ENCODE measurements around the gene SDF4. TPM values are rescaled to one million over a fixed set of nuclear protein-coding genes. Genes with fewer than 3 reads are reported as not detected.
"Not testable (repeated sequence)": the region's sequence is repeated elsewhere in the genome, so short reads cannot be mapped to it uniquely, and the experiment has no call there.

Gene SDF4
- total RNA-seq, 2 donors from 2014 or later = 120 to 128 TPM

DNA sequence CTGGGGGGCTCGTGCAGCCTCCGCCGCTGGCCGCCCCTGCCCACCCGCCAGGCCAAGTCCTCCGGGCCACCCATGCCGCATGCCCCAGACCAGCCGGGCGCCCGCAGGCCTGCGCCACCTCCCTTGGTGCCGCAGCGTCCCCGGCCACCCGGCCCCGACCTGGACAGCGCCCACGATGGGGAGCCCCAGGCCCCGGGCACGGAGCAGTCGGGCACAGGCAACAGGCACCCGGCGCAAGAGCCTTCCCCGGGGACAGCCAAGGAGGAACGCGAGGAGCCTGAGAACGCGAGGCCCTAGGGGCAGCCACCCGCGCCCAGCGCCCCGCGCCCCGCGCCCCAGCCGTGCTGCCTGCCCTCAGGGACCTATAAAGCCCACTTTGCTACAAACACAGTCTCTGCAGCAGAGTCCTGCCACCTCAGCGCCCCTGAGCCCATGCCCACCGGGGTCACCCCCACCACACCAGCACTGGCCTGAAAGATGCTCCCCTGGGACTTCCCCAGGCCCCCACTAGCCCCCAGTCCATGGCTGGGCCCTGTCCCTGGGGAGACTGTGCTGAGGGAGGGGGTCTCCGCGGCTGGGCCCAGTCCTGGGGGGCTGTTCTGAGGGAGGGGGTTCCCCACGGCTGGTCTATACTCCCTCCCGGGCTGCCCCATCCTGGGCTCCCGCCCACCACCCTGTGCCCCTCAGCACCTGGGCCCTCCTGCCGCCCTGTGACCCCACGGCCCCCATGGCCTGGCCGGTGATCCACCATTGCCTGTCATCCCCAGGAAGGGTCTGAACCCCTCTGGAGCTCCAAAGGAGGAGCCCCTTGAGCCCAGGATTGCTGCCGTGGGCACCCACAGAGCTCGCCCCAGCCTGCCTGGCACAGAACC, 34.0 kb downstream of the SDF4 start:
- H3K4me1 ChIP-seq = peaks cover 0 to 11% of the 10 kb centered on the region in 2 donors
- DNase-seq (ENCODE audit: low spot score) = no peak
- TF ChIP-seq, protein P1, sequence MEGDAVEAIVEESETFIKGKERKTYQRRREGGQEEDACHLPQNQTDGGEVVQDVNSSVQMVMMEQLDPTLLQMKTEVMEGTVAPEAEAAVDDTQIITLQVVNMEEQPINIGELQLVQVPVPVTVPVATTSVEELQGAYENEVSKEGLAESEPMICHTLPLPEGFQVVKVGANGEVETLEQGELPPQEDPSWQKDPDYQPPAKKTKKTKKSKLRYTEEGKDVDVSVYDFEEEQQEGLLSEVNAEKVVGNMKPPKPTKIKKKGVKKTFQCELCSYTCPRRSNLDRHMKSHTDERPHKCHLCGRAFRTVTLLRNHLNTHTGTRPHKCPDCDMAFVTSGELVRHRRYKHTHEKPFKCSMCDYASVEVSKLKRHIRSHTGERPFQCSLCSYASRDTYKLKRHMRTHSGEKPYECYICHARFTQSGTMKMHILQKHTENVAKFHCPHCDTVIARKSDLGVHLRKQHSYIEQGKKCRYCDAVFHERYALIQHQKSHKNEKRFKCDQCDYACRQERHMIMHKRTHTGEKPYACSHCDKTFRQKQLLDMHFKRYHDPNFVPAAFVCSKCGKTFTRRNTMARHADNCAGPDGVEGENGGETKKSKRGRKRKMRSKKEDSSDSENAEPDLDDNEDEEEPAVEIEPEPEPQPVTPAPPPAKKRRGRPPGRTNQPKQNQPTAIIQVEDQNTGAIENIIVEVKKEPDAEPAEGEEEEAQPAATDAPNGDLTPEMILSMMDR (IDR thresholded peaks at IDR 0.05) = no peak

DNA sequence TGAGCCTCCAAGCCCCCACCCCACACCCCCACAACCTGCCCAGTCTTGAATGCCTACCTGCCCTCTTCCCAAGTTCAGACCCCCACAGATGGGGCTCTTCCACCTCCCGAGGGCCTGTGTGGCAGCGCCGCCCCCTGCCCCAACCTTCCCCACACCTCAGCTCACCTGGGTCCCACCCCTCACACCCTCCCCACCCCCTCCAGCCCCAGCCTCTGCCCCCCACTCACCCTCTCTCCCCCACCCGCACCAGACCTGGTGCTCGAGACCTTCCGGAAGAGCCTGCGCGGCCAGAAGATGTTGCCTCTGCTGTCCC, 34.7 kb downstream of the SDF4 start:
- H3K27me3 ChIP-seq = no peaks in the 10 kb centered on the region
- DNase-seq (ENCODE audit: low spot score) = no peak
- TF ChIP-seq, protein P1 (IDR thresholded peaks at IDR 0.05) = no peak
- H3K4me1 ChIP-seq = peaks cover 0 to 11% of the 10 kb centered on the region in 2 donors
- H3K9me3 ChIP-seq = peaks cover 0 to 7% of the 10 kb centered on the region in 2 donors
- H3K4me3 ChIP-seq = no peak overlapping the region
- no peak overlapping the region for H3K27ac ChIP-seq
- no peaks in the 10 kb centered on the region for H3K36me3 ChIP-seq

More for the DNA sequence above, 34.0 kb downstream of the SDF4 start:
- Histone ChIP-seq H3K4me3 (no peak overlapping the region), H3K36me3 (no peaks in the 10 kb centered on the region), H3K9me3 (peaks cover 0 to 7% of the 10 kb centered on the region in 2 donors), H3K27ac (no peak overlapping the region), H3K27me3 (no peaks in the 10 kb centered on the region)

DNA sequence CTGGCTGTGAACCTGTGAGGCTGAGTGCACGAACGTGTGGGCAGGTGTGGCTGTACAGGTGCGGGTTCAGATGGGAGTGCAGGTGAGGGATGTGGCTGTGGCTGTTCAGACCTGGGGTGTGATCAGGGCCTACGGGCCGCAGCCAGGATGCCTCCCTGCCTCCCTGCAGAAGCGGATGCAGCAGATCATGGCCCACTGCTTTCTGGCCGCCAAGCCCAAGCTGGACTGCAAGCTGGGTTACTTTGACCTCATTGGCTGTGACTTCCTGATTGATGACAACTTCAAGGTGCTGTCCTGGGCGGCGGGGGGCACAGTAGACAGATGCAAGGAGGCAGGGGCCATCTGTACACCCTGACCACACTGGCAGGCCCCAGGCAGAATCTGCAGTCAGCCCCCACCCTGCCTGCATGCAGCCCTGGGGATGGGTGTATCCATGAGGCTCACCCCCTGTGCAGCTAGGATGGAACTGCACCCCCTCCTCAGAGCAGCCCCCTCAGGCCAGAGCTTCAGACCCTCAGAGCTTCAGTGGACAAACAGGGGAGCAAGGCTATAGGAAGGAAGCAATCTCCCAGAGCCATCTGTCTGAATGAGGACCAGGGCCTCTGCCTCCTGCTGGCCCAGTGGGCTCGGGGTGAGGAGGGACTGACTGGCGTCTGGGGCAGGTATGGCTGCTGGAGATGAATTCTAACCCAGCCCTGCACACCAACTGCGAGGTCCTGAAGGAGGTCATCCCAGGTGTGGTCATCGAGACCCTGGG, 35.2 kb downstream of the SDF4 start:
- Histone ChIP-seq H3K27me3 (no peaks in the 10 kb centered on the region), H3K4me3 (no peak overlapping the region), H3K36me3 (no peaks in the 10 kb centered on the region), H3K9me3 (peaks cover 0 to 7% of the 10 kb centered on the region in 2 donors), H3K4me1 (peaks cover 0 to 11% of the 10 kb centered on the region in 2 donors), H3K27ac (no peak overlapping the region)
- TF ChIP-seq, protein P1 (IDR thresholded peaks at IDR 0.05) = no peak
- DNase-seq (ENCODE audit: low spot score) = no peak

- not testable (repeated sequence) for H3K4me1 ChIP-seq; H3K27me3 ChIP-seq; H3K4me3 ChIP-seq; H3K36me3 ChIP-seq; DNase-seq (ENCODE audit: low spot score); H3K27ac ChIP-seq; H3K9me3 ChIP-seq
These were observed 36.1 kb downstream of the SDF4 start for GRCh38 chr1:1195726-1196125.

GRCh38 chr1:1194723-1195122, 37.1 kb downstream of the SDF4 start:
- Histone ChIP-seq H3K36me3 (no peaks in the 10 kb centered on the region), H3K4me3 (no peak overlapping the region), H3K9me3 (peaks cover 0 to 7% of the 10 kb centered on the region in 2 donors), H3K4me1 (no peaks in the 10 kb centered on the region), H3K27me3 (no peaks in the 10 kb centered on the region), H3K27ac (no peak overlapping the region)
- no peak for DNase-seq (ENCODE audit: low spot score)
- TF ChIP-seq, protein P1 (IDR thresholded peaks at IDR 0.05) = no peak

DNA sequence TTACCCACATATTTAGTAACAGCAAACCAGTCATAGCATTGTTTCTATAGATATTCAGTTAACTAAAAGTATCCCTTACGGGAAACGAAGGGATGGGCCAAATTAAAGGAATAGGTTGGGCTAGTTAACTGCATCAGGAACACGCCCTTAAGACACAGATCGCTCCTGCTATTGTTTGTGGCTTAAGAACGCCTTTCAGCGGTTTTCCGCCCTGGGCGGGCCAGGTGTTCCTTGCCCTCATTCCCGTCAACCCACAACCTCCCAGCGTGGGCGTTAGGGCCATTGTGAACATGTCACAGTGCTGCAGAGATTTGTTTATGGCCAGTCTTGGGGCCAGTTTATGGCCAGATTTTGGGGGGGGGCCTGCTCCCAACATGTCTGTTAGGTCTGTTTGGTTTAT, 40.1 kb downstream of the SDF4 start:
- TF ChIP-seq, protein P1 (IDR thresholded peaks at IDR 0.05) = no peak
- H3K27ac ChIP-seq = no peak overlapping the region
- DNase-seq (ENCODE audit: low spot score) = no peak
- H3K9me3 ChIP-seq = peaks cover 0 to 7% of the 10 kb centered on the region in 2 donors
- no peak overlapping the region for H3K4me3 ChIP-seq
- no peaks in the 10 kb centered on the region for H3K27me3 ChIP-seq
- H3K4me1 ChIP-seq = no peaks in the 10 kb centered on the region
- H3K36me3 ChIP-seq = no peaks in the 10 kb centered on the region
